Measurements from ENCODE around the gene SLC25A21.

DNA sequence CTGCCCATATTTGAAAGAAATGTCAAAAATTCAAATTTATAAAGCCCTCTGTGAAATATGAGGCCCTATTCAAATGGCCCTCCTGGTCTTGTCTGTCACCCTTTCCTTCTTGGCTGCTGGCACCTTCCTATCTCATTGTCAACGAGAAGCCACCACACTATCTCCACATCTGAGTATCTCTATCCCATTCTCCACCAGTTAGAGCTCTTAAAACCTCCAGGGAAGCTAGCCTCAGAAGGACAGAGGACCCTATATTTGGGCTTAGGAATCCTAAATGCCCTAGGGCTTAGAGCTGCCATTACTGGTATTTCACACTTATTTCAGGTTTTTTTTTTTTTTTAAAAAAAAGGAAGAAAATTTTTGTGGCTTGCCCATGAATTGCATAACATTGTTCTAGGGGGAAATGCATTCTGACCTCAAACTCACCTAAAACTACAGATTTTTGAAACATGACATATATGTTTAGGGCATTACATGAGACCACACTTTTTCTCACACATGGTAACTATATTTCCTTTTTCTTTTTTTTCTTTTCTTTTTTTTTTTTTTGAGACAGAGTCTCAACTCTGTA, 25.0 kb downstream of the SLC25A21 start:
- TF ChIP-seq, protein P1, sequence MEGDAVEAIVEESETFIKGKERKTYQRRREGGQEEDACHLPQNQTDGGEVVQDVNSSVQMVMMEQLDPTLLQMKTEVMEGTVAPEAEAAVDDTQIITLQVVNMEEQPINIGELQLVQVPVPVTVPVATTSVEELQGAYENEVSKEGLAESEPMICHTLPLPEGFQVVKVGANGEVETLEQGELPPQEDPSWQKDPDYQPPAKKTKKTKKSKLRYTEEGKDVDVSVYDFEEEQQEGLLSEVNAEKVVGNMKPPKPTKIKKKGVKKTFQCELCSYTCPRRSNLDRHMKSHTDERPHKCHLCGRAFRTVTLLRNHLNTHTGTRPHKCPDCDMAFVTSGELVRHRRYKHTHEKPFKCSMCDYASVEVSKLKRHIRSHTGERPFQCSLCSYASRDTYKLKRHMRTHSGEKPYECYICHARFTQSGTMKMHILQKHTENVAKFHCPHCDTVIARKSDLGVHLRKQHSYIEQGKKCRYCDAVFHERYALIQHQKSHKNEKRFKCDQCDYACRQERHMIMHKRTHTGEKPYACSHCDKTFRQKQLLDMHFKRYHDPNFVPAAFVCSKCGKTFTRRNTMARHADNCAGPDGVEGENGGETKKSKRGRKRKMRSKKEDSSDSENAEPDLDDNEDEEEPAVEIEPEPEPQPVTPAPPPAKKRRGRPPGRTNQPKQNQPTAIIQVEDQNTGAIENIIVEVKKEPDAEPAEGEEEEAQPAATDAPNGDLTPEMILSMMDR (IDR thresholded peaks at IDR 0.05), result no peak
- no peak for TF ChIP-seq EP300 (IDR thresholded peaks at IDR 0.05; ENCODE audit: low read depth)
